Mucosa of rectum (tissue), 2 donors: Measurements from ENCODE around the gene APIP.

Experiments
- H3K27ac ChIP-seq, 2 donors: one replicate each; pipeline ENCODE4 v1.7.0; 2013; ENCODE audit warnings: inconsistent platforms in 2 of 2, low read depth in 2 of 2, low read length in 2 of 2
- H3K27me3 ChIP-seq, 2 donors: one replicate each; pipeline ENCODE4 v1.7.0; 2013; ENCODE audit warnings: low read length in 2 of 2; ENCODE audit not compliant: control insufficient read depth in 2 of 2, insufficient read depth in 2 of 2
- H3K36me3 ChIP-seq, 2 donors: one replicate each; pipeline ENCODE4 v1.7.0; 2013; ENCODE audit warnings: low read length in 2 of 2; ENCODE audit not compliant: control insufficient read depth in 2 of 2, insufficient read depth in 2 of 2
- H3K4me1 ChIP-seq, 2 donors: one replicate each; pipeline ENCODE4 v1.7.0; 2013; ENCODE audit warnings: low read length in 2 of 2, mild to moderate bottlenecking in 1 of 2; ENCODE audit not compliant: control insufficient read depth in 2 of 2, insufficient read depth in 2 of 2
- H3K4me3 ChIP-seq, 2 donors: one replicate each; pipeline ENCODE4 v1.7.0; 2013; ENCODE audit warnings: low read length in 2 of 2
- H3K9ac ChIP-seq, 2 donors: one replicate each; pipeline ENCODE4 v1.7.0; 2013; ENCODE audit warnings: low read length in 2 of 2, low read depth in 1 of 2, mild to moderate bottlenecking in 1 of 2
- H3K9me3 ChIP-seq, 2 donors: one replicate each; pipeline ENCODE4 v1.7.0; 2013; ENCODE audit warnings: low read length in 2 of 2; ENCODE audit not compliant: control insufficient read depth in 2 of 2
- donor health status: healthy.
- donor health status: Normal muscosa, but diverticular disease.

APIP gene

GRCh38 chr11:34916015-34916842 lies at the start of gene APIP, which contains the start of gene PDHX:
Gene APIP (minus strand): TSS chr11:34916379. CDS start chr11:34916284, 95 bp downstream.
Gene PDHX (plus strand): TSS chr11:34916618. CDS start chr11:34916656, 38 bp downstream.
- Histone ChIP-seq H3K4me1 (peaks cover 0 to 5% of the 10 kb centered on the region in 2 donors), H3K27me3 (no peaks in the 10 kb centered on the region), H3K9me3 (no peaks in the 10 kb centered on the region), H3K9ac (peak within 1 kb of the TSS; percentile 95 to 97), H3K27ac (peak within 1 kb of the TSS; percentile 94 to 96), H3K36me3 (peaks cover 0 to 6% of the 10 kb centered on the region in 2 donors), H3K4me3 (peak within 1 kb of the TSS; percentile 88 to 96)

GRCh38 chr11:34964610-34965331 lies 48.6 kb upstream of the APIP start:
- no peak overlapping the region for H3K27ac ChIP-seq
- H3K4me1 ChIP-seq: no peaks in the 10 kb centered on the region
- no peaks in the 10 kb centered on the region for H3K9me3 ChIP-seq
- no peaks in the 10 kb centered on the region for H3K27me3 ChIP-seq
- H3K9ac ChIP-seq: no peak overlapping the region
- H3K36me3 ChIP-seq: peaks cover 6 to 9% of the 10 kb centered on the region in 2 donors
- H3K4me3 ChIP-seq: no peak overlapping the region

- H3K4me1 ChIP-seq: no peaks in the 10 kb centered on the region
- H3K36me3 ChIP-seq: peaks cover 0 to 8% of the 10 kb centered on the region in 2 donors
- no peak overlapping the region for H3K9ac ChIP-seq
- H3K9me3 ChIP-seq: no peaks in the 10 kb centered on the region
- no peaks in the 10 kb centered on the region for H3K27me3 ChIP-seq
- H3K27ac ChIP-seq: no peak overlapping the region
- no peak overlapping the region for H3K4me3 ChIP-seq
These were observed 47.2 kb upstream of the APIP start for GRCh38 chr11:34963351-34963750.

GRCh38 chr11:34962034-34962433 lies 45.9 kb upstream of the APIP start:
- Histone ChIP-seq H3K4me1 (no peaks in the 10 kb centered on the region), H3K36me3 (peaks cover 5% of the 10 kb centered on the region in 2 donors), H3K9ac (no peak overlapping the region), H3K4me3 (no peak overlapping the region), H3K27me3 (no peaks in the 10 kb centered on the region), H3K9me3 (no peaks in the 10 kb centered on the region), H3K27ac (no peak overlapping the region)

GRCh38 chr11:34960277-34960676 lies 44.1 kb upstream of the APIP start:
- Histone ChIP-seq H3K4me3 (no peak overlapping the region), H3K9ac (no peak overlapping the region)

GRCh38 chr11:34959770-34960169 lies 43.6 kb upstream of the APIP start:
- H3K9ac ChIP-seq: no peak overlapping the region
- H3K27ac ChIP-seq: no peak overlapping the region
- H3K36me3 ChIP-seq: peaks cover 5% of the 10 kb centered on the region in 2 donors
- no peaks in the 10 kb centered on the region for H3K9me3 ChIP-seq
- no peak overlapping the region for H3K4me3 ChIP-seq
- H3K4me1 ChIP-seq: no peaks in the 10 kb centered on the region
- no peaks in the 10 kb centered on the region for H3K27me3 ChIP-seq

More at GRCh38 chr11:34960277-34960676, 44.1 kb upstream of the APIP start:
- Histone ChIP-seq H3K27ac (no peak overlapping the region), H3K9me3 (no peaks in the 10 kb centered on the region), H3K36me3 (peaks cover 5% of the 10 kb centered on the region in 2 donors), H3K27me3 (no peaks in the 10 kb centered on the region), H3K4me1 (no peaks in the 10 kb centered on the region)

- peaks cover 5% of the 10 kb centered on the region in 2 donors for H3K36me3 ChIP-seq
- no peak overlapping the region for H3K27ac ChIP-seq
- H3K4me3 ChIP-seq: no peak overlapping the region
- H3K9me3 ChIP-seq: no peaks in the 10 kb centered on the region
- H3K9ac ChIP-seq: no peak overlapping the region
- no peaks in the 10 kb centered on the region for H3K4me1 ChIP-seq
- H3K27me3 ChIP-seq: no peaks in the 10 kb centered on the region
These were observed 41.4 kb upstream of the APIP start for GRCh38 chr11:34957606-34958005.

GRCh38 chr11:34957206-34957605 lies 41.0 kb upstream of the APIP start:
- Histone ChIP-seq H3K36me3 (peaks cover 5% of the 10 kb centered on the region in 2 donors), H3K27ac (no peak overlapping the region), H3K9ac (no peak overlapping the region), H3K4me1 (no peaks in the 10 kb centered on the region), H3K27me3 (no peaks in the 10 kb centered on the region), H3K4me3 (no peak overlapping the region), H3K9me3 (no peaks in the 10 kb centered on the region)

- Histone ChIP-seq H3K9me3 (no peaks in the 10 kb centered on the region), H3K9ac (no peak overlapping the region), H3K4me3 (no peak overlapping the region), H3K27ac (no peak overlapping the region), H3K4me1 (no peaks in the 10 kb centered on the region), H3K36me3 (peaks cover 0 to 5% of the 10 kb centered on the region in 2 donors), H3K27me3 (no peaks in the 10 kb centered on the region)
These were observed 37.8 kb upstream of the APIP start for GRCh38 chr11:34953955-34954354.

- Histone ChIP-seq H3K4me3 (no peak overlapping the region), H3K36me3 (no peaks in the 10 kb centered on the region), H3K27ac (no peak overlapping the region), H3K9ac (no peak overlapping the region), H3K9me3 (no peaks in the 10 kb centered on the region), H3K27me3 (no peaks in the 10 kb centered on the region), H3K4me1 (no peaks in the 10 kb centered on the region)
These were observed 32.5 kb upstream of the APIP start for GRCh38 chr11:34948696-34949095.
